SK-N-SH treated with all-trans-retinoic acid at 6 μM for 48 hours (cell line): ENCODE measurements around the gene IL15.

ENCODE experiments used
- ATAC-seq: fragments of 200-7000 bp; cut with Tn5 transposase; 3 replicates; pipeline ENCODE4 v1.9.1; 2020; ENCODE audit warnings: mild to moderate bottlenecking, moderate library complexity
- ARNTL ChIP-seq: fragments of 450-650 bp; formaldehyde crosslinking; IDR thresholded peaks from 2 replicates; pipeline ENCODE4 v1.5.0; 2020; ENCODE audit warnings: low read depth, mild to moderate bottlenecking, moderate library complexity, borderline replicate concordance
- BACH2 ChIP-seq: fragments of 250-450 bp; sonication (Bioruptor Pico); IDR thresholded peaks from 2 replicates; pipeline ENCODE4 v1.9.0; 2021; ENCODE audit warnings: mild to moderate bottlenecking, borderline replicate concordance
- CSDC2 ChIP-seq: fragments of 250-450 bp; sonication (Bioruptor Pico); IDR thresholded peaks from 2 replicates; pipeline ENCODE4 v1.5.0; 2020; ENCODE audit warnings: mild to moderate bottlenecking, moderate library complexity
- ESRRG ChIP-seq: fragments of 250-450 bp; sonication (Bioruptor Pico); IDR thresholded peaks from 2 replicates; pipeline ENCODE4 v1.6.1; 2021; ENCODE audit warnings: mild to moderate bottlenecking
- GLIS3 ChIP-seq: fragments of 250-450 bp; sonication (Bioruptor Pico); IDR thresholded peaks from 2 replicates; pipeline ENCODE4 v1.5.0; 2020; ENCODE audit warnings: mild to moderate bottlenecking, moderate library complexity
- OSR1 ChIP-seq: fragments of 250-450 bp; sonication (Bioruptor Pico); IDR thresholded peaks from 2 replicates; pipeline ENCODE4 v1.8.0; 2022; ENCODE audit warnings: moderate library complexity, mild to moderate bottlenecking, inconsistent platforms
- PPARA ChIP-seq: fragments of 250-450 bp; sonication (Bioruptor Pico); IDR thresholded peaks from 2 replicates; pipeline ENCODE4 v1.5.0; 2020; ENCODE audit warnings: mild to moderate bottlenecking, borderline replicate concordance
- RARB ChIP-seq: fragments of 250-450 bp; sonication (Bioruptor Pico); IDR thresholded peaks from 2 replicates; pipeline ENCODE4 v1.8.0; 2021; ENCODE audit warnings: mild to moderate bottlenecking, moderate library complexity
- SNAI2 ChIP-seq: fragments of 250-450 bp; sonication (Bioruptor Pico); IDR thresholded peaks from 2 replicates; pipeline ENCODE4 v1.5.0; 2020; ENCODE audit warnings: mild to moderate bottlenecking, moderate library complexity
- TCF4 ChIP-seq: fragments of 250-450 bp; sonication (Bioruptor Pico); IDR thresholded peaks from 2 replicates; pipeline ENCODE4 v1.8.0; 2021; ENCODE audit warnings: mild to moderate bottlenecking, moderate library complexity, borderline replicate concordance
- TOX ChIP-seq: fragments of 250-450 bp; sonication (Bioruptor Pico); IDR thresholded peaks from 2 replicates; pipeline ENCODE4 v1.8.0; 2021; ENCODE audit warnings: mild to moderate bottlenecking, moderate library complexity, borderline replicate concordance
- ZC3H10 ChIP-seq: fragments of 250-450 bp; sonication (Bioruptor Pico); IDR thresholded peaks from 2 replicates; pipeline ENCODE4 v1.5.1; 2021; ENCODE audit warnings: mild to moderate bottlenecking, moderate library complexity
- ZNF70 ChIP-seq: fragments of 450-650 bp; formaldehyde crosslinking; IDR thresholded peaks from 2 replicates; pipeline ENCODE4 v1.5.0; 2020; ENCODE audit warnings: mild to moderate bottlenecking, moderate library complexity
- ZNF8 ChIP-seq: fragments of 450-650 bp; formaldehyde crosslinking; IDR thresholded peaks from 2 replicates; pipeline ENCODE4 v1.5.0; 2020; ENCODE audit warnings: mild to moderate bottlenecking, moderate library complexity
- TF ChIP-seq, protein P1 (sequence below): fragments of 250-450 bp; sonication (Bioruptor Pico); IDR thresholded peaks from 2 replicates; pipeline ENCODE4 v1.5.1; 2020; ENCODE audit warnings: low read depth, mild to moderate bottlenecking, moderate library complexity
- TF ChIP-seq, protein P2 (sequence below): fragments of 250-450 bp; sonication (Bioruptor Pico); IDR thresholded peaks from 2 replicates; pipeline ENCODE4 v1.5.0; 2020; ENCODE audit warnings: mild to moderate bottlenecking, moderate library complexity
- TF ChIP-seq, protein P3 (sequence below): fragments of 250-450 bp; sonication (Bioruptor Pico); IDR thresholded peaks from 2 replicates; pipeline ENCODE4 v1.8.0; 2021; ENCODE audit warnings: low read depth, mild to moderate bottlenecking, moderate library complexity, borderline replicate concordance
- TF ChIP-seq, protein P4 (sequence below): fragments of 250-450 bp; sonication (Bioruptor Pico); IDR thresholded peaks from 2 replicates; pipeline ENCODE4 v1.5.1; 2021; ENCODE audit warnings: mild to moderate bottlenecking, moderate library complexity
- TF ChIP-seq, protein P5 (sequence below): fragments of 250-450 bp; sonication (Bioruptor Pico); IDR thresholded peaks from 2 replicates; pipeline ENCODE4 v1.8.0; 2020; ENCODE audit warnings: mild to moderate bottlenecking, moderate library complexity, borderline replicate concordance

Gene IL15

DNA sequence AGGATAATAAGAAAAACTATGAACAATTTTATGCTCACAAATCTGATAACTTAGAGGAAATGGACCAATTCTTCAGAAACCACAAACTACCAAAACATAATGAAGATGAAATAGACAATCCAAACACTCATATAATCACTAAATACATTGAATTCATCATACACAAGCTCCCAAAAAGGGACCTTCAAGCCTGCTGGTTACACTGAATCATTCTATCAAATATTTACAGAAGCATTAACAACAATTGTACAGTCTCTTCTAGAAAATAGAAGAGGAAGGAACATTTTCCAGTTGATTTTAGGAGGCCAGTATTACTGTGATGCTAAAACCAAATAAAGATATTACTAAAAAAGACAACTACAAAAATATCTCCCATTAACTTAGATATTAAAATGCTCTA is 88.3 kb downstream of the IL15 start:
- no peak for ATAC-seq
- TF ChIP-seq, protein P1, sequence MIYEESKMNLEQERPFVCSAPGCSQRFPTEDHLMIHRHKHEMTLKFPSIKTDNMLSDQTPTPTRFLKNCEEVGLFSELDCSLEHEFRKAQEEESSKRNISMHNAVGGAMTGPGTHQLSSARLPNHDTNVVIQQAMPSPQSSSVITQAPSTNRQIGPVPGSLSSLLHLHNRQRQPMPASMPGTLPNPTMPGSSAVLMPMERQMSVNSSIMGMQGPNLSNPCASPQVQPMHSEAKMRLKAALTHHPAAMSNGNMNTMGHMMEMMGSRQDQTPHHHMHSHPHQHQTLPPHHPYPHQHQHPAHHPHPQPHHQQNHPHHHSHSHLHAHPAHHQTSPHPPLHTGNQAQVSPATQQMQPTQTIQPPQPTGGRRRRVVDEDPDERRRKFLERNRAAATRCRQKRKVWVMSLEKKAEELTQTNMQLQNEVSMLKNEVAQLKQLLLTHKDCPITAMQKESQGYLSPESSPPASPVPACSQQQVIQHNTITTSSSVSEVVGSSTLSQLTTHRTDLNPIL (CRISPR knock-in tag) = no peak
- TF ChIP-seq ZC3H10 (CRISPR knock-in tag) (no peak), ESRRG (no peak), TCF4 (CRISPR knock-in tag) (no peak), ZNF8 (CRISPR knock-in tag) (no peak), BACH2 (CRISPR knock-in tag) (no peak), CSDC2 (CRISPR knock-in tag) (no peak), TOX (CRISPR knock-in tag) (no peak), PPARA (CRISPR knock-in tag) (no peak), ZNF70 (CRISPR knock-in tag) (no peak), OSR1 (no peak), SNAI2 (CRISPR knock-in tag) (no peak)
- TF ChIP-seq, protein P2, sequence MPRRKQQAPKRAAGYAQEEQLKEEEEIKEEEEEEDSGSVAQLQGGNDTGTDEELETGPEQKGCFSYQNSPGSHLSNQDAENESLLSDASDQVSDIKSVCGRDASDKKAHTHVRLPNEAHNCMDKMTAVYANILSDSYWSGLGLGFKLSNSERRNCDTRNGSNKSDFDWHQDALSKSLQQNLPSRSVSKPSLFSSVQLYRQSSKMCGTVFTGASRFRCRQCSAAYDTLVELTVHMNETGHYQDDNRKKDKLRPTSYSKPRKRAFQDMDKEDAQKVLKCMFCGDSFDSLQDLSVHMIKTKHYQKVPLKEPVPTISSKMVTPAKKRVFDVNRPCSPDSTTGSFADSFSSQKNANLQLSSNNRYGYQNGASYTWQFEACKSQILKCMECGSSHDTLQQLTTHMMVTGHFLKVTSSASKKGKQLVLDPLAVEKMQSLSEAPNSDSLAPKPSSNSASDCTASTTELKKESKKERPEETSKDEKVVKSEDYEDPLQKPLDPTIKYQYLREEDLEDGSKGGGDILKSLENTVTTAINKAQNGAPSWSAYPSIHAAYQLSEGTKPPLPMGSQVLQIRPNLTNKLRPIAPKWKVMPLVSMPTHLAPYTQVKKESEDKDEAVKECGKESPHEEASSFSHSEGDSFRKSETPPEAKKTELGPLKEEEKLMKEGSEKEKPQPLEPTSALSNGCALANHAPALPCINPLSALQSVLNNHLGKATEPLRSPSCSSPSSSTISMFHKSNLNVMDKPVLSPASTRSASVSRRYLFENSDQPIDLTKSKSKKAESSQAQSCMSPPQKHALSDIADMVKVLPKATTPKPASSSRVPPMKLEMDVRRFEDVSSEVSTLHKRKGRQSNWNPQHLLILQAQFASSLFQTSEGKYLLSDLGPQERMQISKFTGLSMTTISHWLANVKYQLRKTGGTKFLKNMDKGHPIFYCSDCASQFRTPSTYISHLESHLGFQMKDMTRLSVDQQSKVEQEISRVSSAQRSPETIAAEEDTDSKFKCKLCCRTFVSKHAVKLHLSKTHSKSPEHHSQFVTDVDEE (CRISPR knock-in tag) = no peak
- TF ChIP-seq, protein P3, sequence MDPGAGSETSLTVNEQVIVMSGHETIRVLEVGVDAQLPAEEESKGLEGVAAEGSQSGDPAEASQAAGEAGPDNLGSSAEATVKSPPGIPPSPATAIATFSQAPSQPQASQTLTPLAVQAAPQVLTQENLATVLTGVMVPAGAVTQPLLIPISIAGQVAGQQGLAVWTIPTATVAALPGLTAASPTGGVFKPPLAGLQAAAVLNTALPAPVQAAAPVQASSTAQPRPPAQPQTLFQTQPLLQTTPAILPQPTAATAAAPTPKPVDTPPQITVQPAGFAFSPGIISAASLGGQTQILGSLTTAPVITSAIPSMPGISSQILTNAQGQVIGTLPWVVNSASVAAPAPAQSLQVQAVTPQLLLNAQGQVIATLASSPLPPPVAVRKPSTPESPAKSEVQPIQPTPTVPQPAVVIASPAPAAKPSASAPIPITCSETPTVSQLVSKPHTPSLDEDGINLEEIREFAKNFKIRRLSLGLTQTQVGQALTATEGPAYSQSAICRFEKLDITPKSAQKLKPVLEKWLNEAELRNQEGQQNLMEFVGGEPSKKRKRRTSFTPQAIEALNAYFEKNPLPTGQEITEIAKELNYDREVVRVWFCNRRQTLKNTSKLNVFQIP (CRISPR knock-in tag) = no peak
- TF ChIP-seq, protein P4, sequence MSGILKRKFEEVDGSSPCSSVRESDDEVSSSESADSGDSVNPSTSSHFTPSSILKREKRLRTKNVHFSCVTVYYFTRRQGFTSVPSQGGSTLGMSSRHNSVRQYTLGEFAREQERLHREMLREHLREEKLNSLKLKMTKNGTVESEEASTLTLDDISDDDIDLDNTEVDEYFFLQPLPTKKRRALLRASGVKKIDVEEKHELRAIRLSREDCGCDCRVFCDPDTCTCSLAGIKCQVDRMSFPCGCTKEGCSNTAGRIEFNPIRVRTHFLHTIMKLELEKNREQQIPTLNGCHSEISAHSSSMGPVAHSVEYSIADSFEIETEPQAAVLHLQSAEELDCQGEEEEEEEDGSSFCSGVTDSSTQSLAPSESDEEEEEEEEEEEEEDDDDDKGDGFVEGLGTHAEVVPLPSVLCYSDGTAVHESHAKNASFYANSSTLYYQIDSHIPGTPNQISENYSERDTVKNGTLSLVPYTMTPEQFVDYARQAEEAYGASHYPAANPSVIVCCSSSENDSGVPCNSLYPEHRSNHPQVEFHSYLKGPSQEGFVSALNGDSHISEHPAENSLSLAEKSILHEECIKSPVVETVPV = no peak

DNA sequence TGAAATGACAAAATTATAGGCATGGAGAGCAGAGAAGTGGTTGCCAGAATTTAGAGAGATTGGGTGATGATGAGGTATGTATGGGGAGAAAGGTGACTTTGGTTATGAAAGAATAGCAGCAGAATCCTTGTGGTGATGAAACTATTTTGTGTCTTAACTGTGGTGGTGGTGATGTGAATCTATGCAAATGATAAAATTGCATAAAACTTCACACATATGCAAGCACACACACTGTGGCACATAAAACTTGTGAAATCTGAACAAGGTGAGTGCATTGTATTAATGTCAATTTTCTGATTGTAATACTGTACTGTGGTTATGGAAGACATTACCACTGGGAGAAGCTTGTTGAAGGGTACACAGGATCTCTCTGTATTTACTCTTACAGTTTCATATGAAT is 91.0 kb downstream of the IL15 start:
- no peak for ATAC-seq
- TF ChIP-seq, protein P5, sequence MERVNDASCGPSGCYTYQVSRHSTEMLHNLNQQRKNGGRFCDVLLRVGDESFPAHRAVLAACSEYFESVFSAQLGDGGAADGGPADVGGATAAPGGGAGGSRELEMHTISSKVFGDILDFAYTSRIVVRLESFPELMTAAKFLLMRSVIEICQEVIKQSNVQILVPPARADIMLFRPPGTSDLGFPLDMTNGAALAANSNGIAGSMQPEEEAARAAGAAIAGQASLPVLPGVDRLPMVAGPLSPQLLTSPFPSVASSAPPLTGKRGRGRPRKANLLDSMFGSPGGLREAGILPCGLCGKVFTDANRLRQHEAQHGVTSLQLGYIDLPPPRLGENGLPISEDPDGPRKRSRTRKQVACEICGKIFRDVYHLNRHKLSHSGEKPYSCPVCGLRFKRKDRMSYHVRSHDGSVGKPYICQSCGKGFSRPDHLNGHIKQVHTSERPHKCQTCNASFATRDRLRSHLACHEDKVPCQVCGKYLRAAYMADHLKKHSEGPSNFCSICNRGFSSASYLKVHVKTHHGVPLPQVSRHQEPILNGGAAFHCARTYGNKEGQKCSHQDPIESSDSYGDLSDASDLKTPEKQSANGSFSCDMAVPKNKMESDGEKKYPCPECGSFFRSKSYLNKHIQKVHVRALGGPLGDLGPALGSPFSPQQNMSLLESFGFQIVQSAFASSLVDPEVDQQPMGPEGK (CRISPR knock-in tag) = no peak
- TF ChIP-seq PPARA (CRISPR knock-in tag) = no peak
- no peak for TF ChIP-seq ZNF8 (CRISPR knock-in tag)
- TF ChIP-seq, protein P1 (CRISPR knock-in tag) = no peak
- TF ChIP-seq ZC3H10 (CRISPR knock-in tag) = no peak
- no peak for TF ChIP-seq ZNF70 (CRISPR knock-in tag)
- TF ChIP-seq OSR1 = no peak
- TF ChIP-seq SNAI2 (CRISPR knock-in tag) = no peak
- no peak for TF ChIP-seq TOX (CRISPR knock-in tag)
- TF ChIP-seq RARB (CRISPR knock-in tag) = no peak
- no peak for TF ChIP-seq ARNTL (CRISPR knock-in tag)
- TF ChIP-seq, protein P2 (CRISPR knock-in tag) = no peak
- no peak for TF ChIP-seq BACH2 (CRISPR knock-in tag)
- TF ChIP-seq GLIS3 = no peak
- TF ChIP-seq, protein P3 (CRISPR knock-in tag) = no peak
- TF ChIP-seq, protein P4 = no peak
